ENCODE measurements around the gene IL26. TPM values are rescaled to one million over a fixed set of nuclear protein-coding genes. Genes with fewer than 3 reads are reported as not detected.

The IL26 gene
- total RNA-seq, 4 donors from 2014 or later: not detected

GRCh38 chr12:68250454-68250853 is 24.8 kb upstream of the IL26 start:
- no peaks in the 10 kb centered on the region for H3K4me1 ChIP-seq
- TF ChIP-seq POLR2AphosphoS5 (IDR thresholded peaks at IDR 0.05) (no peak), POLR2A (IDR thresholded peaks at IDR 0.05) (no peak), CTCF (IDR thresholded peaks at IDR 0.05) (no peak)
- no peak overlapping the region for H3K4me3 ChIP-seq
- H3K27ac ChIP-seq: no peak overlapping the region
- H3K9me3 ChIP-seq: no peaks in the 10 kb centered on the region
- peaks cover 11% of the 10 kb centered on the region for H3K27me3 ChIP-seq
- no peaks in the 10 kb centered on the region for H3K36me3 ChIP-seq
- no peak for DNase-seq (ENCODE audit: low spot score in 2 of 2)
- WGBS: 82% methylated on average over 3 of the region's 3 CpGs

- DNase-seq (ENCODE audit: low spot score in 2 of 2): no peak
- Histone ChIP-seq H3K4me3 (no peak overlapping the region), H3K27me3 (peaks cover 11% of the 10 kb centered on the region), H3K36me3 (no peaks in the 10 kb centered on the region), H3K27ac (no peak overlapping the region), H3K9me3 (no peaks in the 10 kb centered on the region), H3K4me1 (no peaks in the 10 kb centered on the region)
- TF ChIP-seq POLR2A (IDR thresholded peaks at IDR 0.05) (no peak), POLR2AphosphoS5 (IDR thresholded peaks at IDR 0.05) (no peak), CTCF (IDR thresholded peaks at IDR 0.05) (no peak), EP300 (IDR thresholded peaks at IDR 0.05) (no peak)
Measured at GRCh38 chr12:68247785-68248184, 22.2 kb upstream of the IL26 start.

- no peak for DNase-seq (ENCODE audit: low spot score in 2 of 2)
- Histone ChIP-seq H3K36me3 (no peaks in the 10 kb centered on the region), H3K27ac (no peak overlapping the region), H3K4me3 (no peak overlapping the region), H3K4me1 (no peaks in the 10 kb centered on the region), H3K9me3 (no peaks in the 10 kb centered on the region), H3K27me3 (peaks cover 2% of the 10 kb centered on the region)
- 87% methylated on average over 6 of the region's 6 CpGs for WGBS
- TF ChIP-seq EP300 (IDR thresholded peaks at IDR 0.05) (no peak), CTCF (IDR thresholded peaks at IDR 0.05) (no peak), POLR2AphosphoS5 (IDR thresholded peaks at IDR 0.05) (no peak), POLR2A (IDR thresholded peaks at IDR 0.05) (no peak)
Measured at GRCh38 chr12:68246350-68246749, 20.7 kb upstream of the IL26 start.

- TF ChIP-seq EP300 (IDR thresholded peaks at IDR 0.05) (no peak), POLR2AphosphoS5 (IDR thresholded peaks at IDR 0.05) (no peak), CTCF (IDR thresholded peaks at IDR 0.05) (no peak), POLR2A (IDR thresholded peaks at IDR 0.05) (no peak)
- WGBS: 45% methylated on average over 5 of the region's 6 CpGs
- no peaks in the 10 kb centered on the region for H3K4me1 ChIP-seq
- no peaks in the 10 kb centered on the region for H3K36me3 ChIP-seq
- no peak for DNase-seq (ENCODE audit: low spot score in 2 of 2)
- H3K27me3 ChIP-seq: no peaks in the 10 kb centered on the region
- H3K27ac ChIP-seq: no peak overlapping the region
- H3K4me3 ChIP-seq: peak overlapping the region; percentile 9
- H3K9me3 ChIP-seq: no peaks in the 10 kb centered on the region
Measured at GRCh38 chr12:68245180-68246021, 19.8 kb upstream of the IL26 start.

GRCh38 chr12:68242777-68243176 is 17.2 kb upstream of the IL26 start:
- DNase-seq (ENCODE audit: low spot score in 2 of 2): no peak
- peaks cover 7% of the 10 kb centered on the region for H3K4me1 ChIP-seq

More at GRCh38 chr12:68242777-68243176, 17.2 kb upstream of the IL26 start:
- TF ChIP-seq CTCF (IDR thresholded peaks at IDR 0.05) (no peak), POLR2AphosphoS5 (IDR thresholded peaks at IDR 0.05) (no peak), POLR2A (IDR thresholded peaks at IDR 0.05) (no peak), EP300 (IDR thresholded peaks at IDR 0.05) (no peak)
- H3K27me3 ChIP-seq: no peaks in the 10 kb centered on the region
- no peaks in the 10 kb centered on the region for H3K36me3 ChIP-seq
- H3K4me3 ChIP-seq: no peak overlapping the region
- no peaks in the 10 kb centered on the region for H3K9me3 ChIP-seq
- no peak overlapping the region for H3K27ac ChIP-seq

All from suprapubic skin (tissue), 4 donors.